HEK293 (cell line): Measurements from ENCODE around the gene TECTA.

ENCODE experiments used
- BCL11A ChIP-seq: fragments of 450-650 bp; formaldehyde crosslinking; IDR thresholded peaks from 2 replicates; pipeline ENCODE4 v1.5.1; 2016; ENCODE audit warnings: low read depth, missing biosample characterization, missing genetic modification characterization
- CTCF ChIP-seq: fragments of 450-650 bp; formaldehyde crosslinking; IDR thresholded peaks from 2 replicates; pipeline ENCODE4 v1.5.1; 2016; ENCODE audit warnings: missing biosample characterization, missing genetic modification characterization
- KLF1 ChIP-seq: fragments of 450-650 bp; formaldehyde crosslinking; IDR thresholded peaks from 2 replicates; pipeline ENCODE4 v1.5.1; 2016; ENCODE audit warnings: missing biosample characterization, missing genetic modification characterization
- PATZ1 ChIP-seq: fragments of 450-650 bp; formaldehyde crosslinking; IDR thresholded peaks from 2 replicates; pipeline ENCODE4 v1.5.1; 2016; ENCODE audit warnings: missing biosample characterization, missing genetic modification characterization
- REST ChIP-seq: fragments of 450-650 bp; formaldehyde crosslinking; IDR thresholded peaks from 2 replicates; pipeline ENCODE4 v1.5.1; 2016; ENCODE audit warnings: missing biosample characterization, missing genetic modification characterization
- ZNF138 ChIP-seq: fragments of 450-650 bp; formaldehyde crosslinking; IDR thresholded peaks from 2 replicates; pipeline ENCODE4 v1.5.1; 2016; ENCODE audit warnings: missing biosample characterization, missing genetic modification characterization, borderline replicate concordance
- ZNF146 ChIP-seq: fragments of 450-650 bp; formaldehyde crosslinking; IDR thresholded peaks from 2 replicates; pipeline ENCODE4 v1.5.1; 2016; ENCODE audit warnings: missing biosample characterization, missing genetic modification characterization
- ZNF302 ChIP-seq: fragments of 450-650 bp; formaldehyde crosslinking; IDR thresholded peaks from 2 replicates; pipeline ENCODE4 v1.5.1; 2016; ENCODE audit warnings: missing biosample characterization, missing genetic modification characterization, low read depth
- ZNF324 ChIP-seq: fragments of 450-650 bp; formaldehyde crosslinking; IDR thresholded peaks from 2 replicates; pipeline ENCODE4 v1.5.1; 2016; ENCODE audit warnings: missing biosample characterization, missing genetic modification characterization
- ZNF350 ChIP-seq: fragments of 450-650 bp; formaldehyde crosslinking; IDR thresholded peaks from 2 replicates; pipeline ENCODE4 v1.5.0; 2017; ENCODE audit warnings: missing biosample characterization, mild to moderate bottlenecking, missing genetic modification characterization
- ZNF416 ChIP-seq: fragments of 450-650 bp; formaldehyde crosslinking; IDR thresholded peaks from 2 replicates; pipeline ENCODE4 v1.5.1; 2016; ENCODE audit warnings: missing biosample characterization, missing genetic modification characterization
- ZNF624 ChIP-seq: fragments of 450-650 bp; formaldehyde crosslinking; IDR thresholded peaks from 2 replicates; pipeline ENCODE4 v1.5.1; 2017; ENCODE audit warnings: missing biosample characterization, missing genetic modification characterization

- TF ChIP-seq ZNF416 (tag by site-specific recombination) (no peak), CTCF (tag by site-specific recombination) (no peak), ZNF624 (tag by site-specific recombination) (no peak), KLF1 (tag by site-specific recombination) (no peak), ZNF146 (tag by site-specific recombination) (no peak), ZNF350 (tag by site-specific recombination) (no peak), BCL11A (tag by site-specific recombination) (no peak), ZNF324 (tag by site-specific recombination) (no peak), REST (tag by site-specific recombination) (no peak), ZNF138 (tag by site-specific recombination) (no peak), PATZ1 (tag by site-specific recombination) (no peak), ZNF302 (tag by site-specific recombination) (no peak)
Measured at GRCh38 chr11:121086866-121087265, 14.2 kb upstream of the TECTA start.
